ENCODE measurements around the gene KCNT1. TPM values are rescaled to one million over a fixed set of nuclear protein-coding genes. Genes with fewer than 3 reads are reported as not detected.

Gene KCNT1
- total RNA-seq, 1 donor from 2014 or later, result not detected

DNA sequence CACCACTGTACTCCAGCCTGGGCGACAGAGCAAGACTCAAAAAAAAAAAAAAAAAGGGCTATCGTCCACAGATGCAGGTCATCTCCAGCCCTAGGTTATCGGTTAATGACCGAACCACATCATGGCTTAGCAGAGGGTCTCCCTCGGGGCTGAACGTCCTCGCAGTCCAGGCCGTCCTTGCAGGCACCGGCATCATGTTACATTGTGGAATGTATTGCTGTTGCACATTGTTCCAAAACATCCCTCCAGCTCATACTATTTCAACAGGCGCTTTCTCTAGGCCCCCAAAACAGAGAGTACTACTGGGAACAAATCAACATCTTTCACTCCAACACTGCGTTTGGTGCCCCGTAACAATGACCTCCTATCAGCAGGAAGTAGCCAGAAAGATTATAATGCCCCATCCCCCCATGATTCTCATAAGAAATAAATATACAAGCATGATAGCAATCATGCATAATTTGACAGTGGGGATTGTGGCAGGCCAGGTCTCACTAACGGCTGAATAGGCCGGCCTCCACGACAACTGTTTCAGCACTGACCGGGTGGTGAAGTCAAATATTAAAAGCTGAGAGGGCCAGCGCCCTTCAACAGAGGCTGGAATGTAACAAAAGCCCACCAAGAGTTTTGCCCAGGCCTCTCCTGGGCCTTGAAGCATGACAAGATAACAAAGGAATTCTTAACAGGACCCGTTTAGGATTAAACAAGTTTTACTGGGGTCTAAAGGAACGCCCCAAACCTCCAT lies 40.0 kb upstream of the KCNT1 start:
- H3K27ac Mint-ChIP-seq (ENCODE audit: unreplicated experiment), result no peak overlapping the region
- no peaks in the 10 kb centered on the region for H3K9me3 Mint-ChIP-seq (ENCODE audit: unreplicated experiment)
- peaks cover 3% of the 10 kb centered on the region for H3K27me3 Mint-ChIP-seq (ENCODE audit: unreplicated experiment)
- no peak for DNase-seq (ENCODE audit: low spot score)
- TF ChIP-seq CTCF (IDR thresholded peaks at IDR 0.05; ENCODE audit: unreplicated experiment), result no peak
- no peaks in the 10 kb centered on the region for H3K4me1 Mint-ChIP-seq (ENCODE audit: unreplicated experiment)
- H3K4me3 Mint-ChIP-seq (ENCODE audit: unreplicated experiment), result no peak overlapping the region
- H3K36me3 Mint-ChIP-seq (ENCODE audit: low read depth, unreplicated experiment), result no peaks in the 10 kb centered on the region

DNA sequence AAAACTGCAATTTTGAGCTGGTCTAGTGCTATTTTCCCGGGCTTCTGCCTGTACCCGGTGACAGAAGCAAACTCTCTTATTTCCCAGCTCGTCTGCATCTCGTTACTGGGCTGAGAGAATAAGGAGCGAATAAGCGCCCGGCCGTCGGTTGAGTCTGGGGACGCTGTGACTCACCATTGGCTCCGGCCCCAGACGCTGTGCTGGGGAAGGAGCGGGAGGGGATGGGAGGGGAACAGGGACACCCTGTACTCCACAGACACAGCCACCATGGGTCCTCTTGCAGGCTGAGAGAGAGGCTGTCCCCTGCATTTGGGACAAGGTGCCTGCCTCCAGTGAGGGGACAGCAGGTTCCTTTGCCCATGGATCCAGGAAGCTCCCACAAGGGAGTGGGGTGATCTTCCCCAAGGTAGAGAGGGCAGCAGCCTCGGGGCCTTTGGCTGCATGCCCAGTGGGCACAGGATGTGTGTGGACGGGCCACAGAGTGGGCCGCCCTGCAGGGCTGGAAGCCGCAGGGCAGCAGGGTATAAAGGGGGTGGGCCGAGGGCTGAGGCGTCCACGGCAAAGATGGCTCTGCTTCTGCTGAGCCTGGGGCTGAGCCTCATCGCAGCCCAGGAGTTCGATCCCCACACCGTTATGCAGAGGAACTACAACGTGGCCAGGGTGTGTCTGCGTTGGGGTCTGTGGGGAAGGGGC lies 39.1 kb upstream of the KCNT1 start, which contains the start of gene LCN9:
TSS of gene LCN9 (plus strand) at position 552 of the 693 bp plus-strand sequence. CDS start at position 565, 13 bp downstream.
- no peak for DNase-seq (ENCODE audit: low spot score)
- Mint-ChIP-seq H3K36me3 (ENCODE audit: low read depth, unreplicated experiment) (no peaks in the 10 kb centered on the region), H3K9me3 (ENCODE audit: unreplicated experiment) (no peaks in the 10 kb centered on the region), H3K4me3 (ENCODE audit: unreplicated experiment) (no peak within 1 kb of the TSS), H3K27me3 (ENCODE audit: unreplicated experiment) (peaks cover 3% of the 10 kb centered on the region), H3K27ac (ENCODE audit: unreplicated experiment) (no peak within 1 kb of the TSS), H3K4me1 (ENCODE audit: unreplicated experiment) (no peaks in the 10 kb centered on the region)
- TF ChIP-seq CTCF (IDR thresholded peaks at IDR 0.05; ENCODE audit: unreplicated experiment), result no peak

GRCh38 chr9:135663451-135663770 lies 38.6 kb upstream of the KCNT1 start:
- no peaks in the 10 kb centered on the region for H3K9me3 Mint-ChIP-seq (ENCODE audit: unreplicated experiment)
- H3K36me3 Mint-ChIP-seq (ENCODE audit: low read depth, unreplicated experiment), result peaks cover 1% of the 10 kb centered on the region
- H3K4me3 Mint-ChIP-seq (ENCODE audit: unreplicated experiment), result no peak overlapping the region
- no peaks in the 10 kb centered on the region for H3K4me1 Mint-ChIP-seq (ENCODE audit: unreplicated experiment)
- no peak overlapping the region for H3K27ac Mint-ChIP-seq (ENCODE audit: unreplicated experiment)
- no peak for DNase-seq (ENCODE audit: low spot score)
- peaks cover 5% of the 10 kb centered on the region for H3K27me3 Mint-ChIP-seq (ENCODE audit: unreplicated experiment)
- TF ChIP-seq CTCF (IDR thresholded peaks at IDR 0.05; ENCODE audit: unreplicated experiment), result no peak

GRCh38 chr9:135663857-135664256 lies 38.1 kb upstream of the KCNT1 start:
- Mint-ChIP-seq H3K4me3 (ENCODE audit: unreplicated experiment) (no peak overlapping the region), H3K36me3 (ENCODE audit: low read depth, unreplicated experiment) (peaks cover 4% of the 10 kb centered on the region), H3K27me3 (ENCODE audit: unreplicated experiment) (peaks cover 5% of the 10 kb centered on the region), H3K9me3 (ENCODE audit: unreplicated experiment) (no peaks in the 10 kb centered on the region), H3K27ac (ENCODE audit: unreplicated experiment) (no peak overlapping the region), H3K4me1 (ENCODE audit: unreplicated experiment) (no peaks in the 10 kb centered on the region)
- no peak for DNase-seq (ENCODE audit: low spot score)
- no peak for TF ChIP-seq CTCF (IDR thresholded peaks at IDR 0.05; ENCODE audit: unreplicated experiment)

- Mint-ChIP-seq H3K27me3 (ENCODE audit: unreplicated experiment) (peaks cover 7% of the 10 kb centered on the region), H3K9me3 (ENCODE audit: unreplicated experiment) (no peaks in the 10 kb centered on the region), H3K36me3 (ENCODE audit: low read depth, unreplicated experiment) (peaks cover 7% of the 10 kb centered on the region), H3K4me3 (ENCODE audit: unreplicated experiment) (no peak overlapping the region), H3K27ac (ENCODE audit: unreplicated experiment) (no peak overlapping the region), H3K4me1 (ENCODE audit: unreplicated experiment) (no peaks in the 10 kb centered on the region)
- no peak for DNase-seq (ENCODE audit: low spot score)
- TF ChIP-seq CTCF (IDR thresholded peaks at IDR 0.05; ENCODE audit: unreplicated experiment), result no peak
These were observed 37.7 kb upstream of the KCNT1 start for GRCh38 chr9:135664266-135664665.
